Measurements from ENCODE around the gene TOMM40.
A peak's percentile ranks its signal among the peaks of the same experiment; 100 is the strongest.
"Not testable (repeated sequence)": the region's sequence is repeated elsewhere in the genome, so short reads cannot be mapped to it uniquely, and the experiment has no call there.

Gene TOMM40

GRCh38 chr19:44872661-44873060, 18.4 kb upstream of the TOMM40 start:
- DNase-seq = no peak

GRCh38 chr19:44874317-44874716, 16.7 kb upstream of the TOMM40 start:
- no peak for DNase-seq

- no peak for DNase-seq
These were observed 15.2 kb upstream of the TOMM40 start for GRCh38 chr19:44875666-44876451.

DNA sequence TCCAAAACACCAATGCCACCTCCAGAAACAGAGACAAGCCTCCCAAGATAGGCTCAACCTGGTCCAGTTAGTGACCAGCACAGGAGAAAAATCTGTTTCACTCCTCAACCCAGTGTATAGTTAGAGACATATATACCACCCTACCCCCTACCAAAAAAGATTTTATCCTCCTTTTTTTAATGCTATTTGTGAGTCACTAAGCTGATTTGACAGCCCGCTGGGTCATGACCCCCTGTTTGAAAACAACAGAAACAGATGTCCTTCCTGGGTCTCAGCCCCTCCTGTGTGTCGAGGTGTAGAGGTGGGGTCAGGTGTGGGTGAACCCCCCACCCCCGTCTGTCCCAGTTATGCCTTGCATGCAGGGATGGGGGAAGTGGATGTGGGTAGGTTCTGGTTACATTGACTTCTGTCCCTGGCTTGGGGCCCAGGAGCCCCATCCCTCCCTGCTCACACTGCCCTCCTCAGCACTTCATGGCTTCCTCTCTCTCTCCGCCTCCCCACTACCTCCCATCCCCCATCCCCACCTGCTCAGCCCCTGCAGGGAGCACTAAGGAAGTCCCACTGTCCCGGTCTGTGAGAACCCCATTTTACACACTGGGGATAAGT, 14.0 kb upstream of the TOMM40 start:
- DNase-seq = no peak

- no peak for DNase-seq
These were observed 12.8 kb upstream of the TOMM40 start for GRCh38 chr19:44878120-44878865.

DNA sequence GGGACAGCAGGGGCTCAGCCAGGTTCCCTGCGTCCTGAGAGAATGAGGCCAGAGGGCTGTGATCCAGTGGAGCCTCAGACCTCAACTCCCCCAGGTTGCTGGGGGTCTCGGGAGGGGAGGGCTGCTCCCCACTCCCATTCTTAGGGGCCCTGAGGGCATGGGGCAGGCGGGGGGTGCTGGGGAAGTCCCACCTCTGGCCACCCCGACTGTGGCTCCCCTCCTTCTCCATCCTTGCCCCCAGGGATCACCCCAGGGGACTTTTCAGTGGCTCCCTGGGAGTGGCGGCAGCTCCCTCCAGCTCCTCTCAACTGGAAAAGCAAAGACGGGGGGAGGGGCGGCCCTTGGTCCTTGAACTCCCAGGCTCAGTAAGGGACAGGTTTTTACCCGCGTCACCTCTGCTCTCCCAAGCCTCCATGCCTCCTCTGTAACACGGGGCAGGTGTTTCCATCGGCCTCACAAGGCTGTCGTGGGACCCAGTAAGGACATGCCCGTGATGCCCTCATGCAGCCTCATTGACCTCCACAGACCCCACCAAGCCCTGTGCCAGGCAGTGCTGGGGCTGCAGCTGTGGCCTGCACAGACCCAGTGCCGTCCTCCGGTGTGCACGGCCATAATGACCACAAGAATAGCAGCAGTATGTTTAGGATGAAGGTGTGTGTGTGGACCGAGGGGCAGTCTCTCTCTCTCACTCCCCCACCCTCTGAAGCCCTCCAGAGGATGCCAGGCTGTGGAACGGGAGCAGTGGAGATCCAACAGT, 11.6 kb upstream of the TOMM40 start:
- DNase-seq = no peak

- DNase-seq = no peak
These were observed 9.0 kb upstream of the TOMM40 start for GRCh38 chr19:44882063-44882462.

GRCh38 chr19:44882619-44883397, 8.2 kb upstream of the TOMM40 start:
- not testable (repeated sequence) for DNase-seq

GRCh38 chr19:44883922-44884321, 7.1 kb upstream of the TOMM40 start:
- no peak for DNase-seq

GRCh38 chr19:44884566-44884965, 6.5 kb upstream of the TOMM40 start:
- no peak for DNase-seq

GRCh38 chr19:44886141-44886540, 4.9 kb upstream of the TOMM40 start:
- no peak for DNase-seq

- no peak for DNase-seq
These were observed 3.4 kb upstream of the TOMM40 start for GRCh38 chr19:44887648-44888047.

DNA sequence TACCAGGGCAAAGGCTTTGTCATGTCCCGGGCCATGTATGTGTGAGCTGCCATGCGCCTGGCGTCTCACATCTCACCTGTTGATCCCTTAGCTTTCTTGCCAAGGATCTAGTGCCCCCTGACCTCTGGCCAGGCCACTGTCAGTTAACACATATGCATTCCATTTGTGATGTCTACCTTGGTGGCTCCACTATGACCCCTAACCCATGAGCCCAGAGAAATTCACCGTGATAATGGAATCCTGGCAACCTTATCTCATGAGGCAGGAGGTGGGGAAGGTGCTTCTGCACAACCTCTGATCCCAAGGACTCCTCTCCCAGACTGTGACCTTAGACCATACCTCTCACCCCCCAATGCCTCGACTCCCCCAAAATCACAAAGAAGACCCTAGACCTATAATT, 2.7 kb upstream of the TOMM40 start:
- not testable (repeated sequence) for DNase-seq

- DNase-seq = no peak
These were observed 1.2 kb upstream of the TOMM40 start for GRCh38 chr19:44889830-44890365.

DNA sequence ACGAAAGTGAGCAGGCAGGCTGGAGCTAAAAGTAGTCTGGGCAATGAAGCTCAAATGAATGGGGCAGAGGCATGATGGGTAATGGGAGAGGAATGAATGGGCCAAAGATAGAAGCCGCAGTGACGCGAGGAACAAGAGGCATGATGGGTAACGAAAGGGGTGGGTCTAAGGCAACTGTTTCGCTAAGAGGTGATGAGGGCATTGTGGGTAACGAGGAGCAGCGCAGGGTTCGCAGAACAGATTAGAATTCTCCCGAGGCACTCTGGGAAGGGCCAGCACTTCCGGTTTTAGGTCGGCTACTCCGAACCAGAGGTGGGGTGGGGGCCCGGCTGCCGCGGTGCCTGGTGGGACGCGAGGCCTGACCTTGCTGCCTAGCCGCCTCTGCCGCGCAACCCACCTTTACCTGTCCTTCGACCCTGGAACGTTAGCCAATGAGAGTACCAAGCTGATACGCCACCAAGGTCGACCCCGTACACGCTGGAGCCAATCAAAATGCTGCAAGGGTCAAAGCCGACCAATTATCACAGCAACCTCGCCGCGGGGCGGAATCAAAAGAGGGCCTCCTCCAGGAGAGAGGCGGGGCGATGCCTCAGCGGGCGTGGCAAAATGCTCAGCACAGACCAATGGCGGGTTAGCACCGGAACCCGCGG, 563 bp upstream of the TOMM40 start:
- peak; percentile 100 for DNase-seq

DNA sequence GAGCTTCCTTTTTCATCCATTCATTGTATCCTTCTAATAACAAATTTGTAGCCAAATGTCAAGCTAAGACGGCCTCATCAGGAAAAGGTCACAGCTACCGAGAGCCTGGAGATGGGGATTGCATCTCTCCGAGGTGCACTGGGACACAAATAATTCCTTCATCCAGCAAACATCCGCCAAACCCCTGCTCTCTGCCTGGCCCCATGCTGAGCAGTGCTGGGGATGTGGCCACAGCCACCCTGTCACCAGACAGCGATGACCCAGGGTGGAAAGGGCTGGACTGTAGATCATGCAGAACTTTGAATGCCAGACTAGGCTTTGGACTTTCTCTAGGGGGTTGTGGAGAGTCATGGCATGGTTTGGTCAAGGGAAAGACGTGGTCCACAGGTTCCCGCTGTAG, 1.9 kb downstream of the TOMM40 start:
- DNase-seq = no peak

DNA sequence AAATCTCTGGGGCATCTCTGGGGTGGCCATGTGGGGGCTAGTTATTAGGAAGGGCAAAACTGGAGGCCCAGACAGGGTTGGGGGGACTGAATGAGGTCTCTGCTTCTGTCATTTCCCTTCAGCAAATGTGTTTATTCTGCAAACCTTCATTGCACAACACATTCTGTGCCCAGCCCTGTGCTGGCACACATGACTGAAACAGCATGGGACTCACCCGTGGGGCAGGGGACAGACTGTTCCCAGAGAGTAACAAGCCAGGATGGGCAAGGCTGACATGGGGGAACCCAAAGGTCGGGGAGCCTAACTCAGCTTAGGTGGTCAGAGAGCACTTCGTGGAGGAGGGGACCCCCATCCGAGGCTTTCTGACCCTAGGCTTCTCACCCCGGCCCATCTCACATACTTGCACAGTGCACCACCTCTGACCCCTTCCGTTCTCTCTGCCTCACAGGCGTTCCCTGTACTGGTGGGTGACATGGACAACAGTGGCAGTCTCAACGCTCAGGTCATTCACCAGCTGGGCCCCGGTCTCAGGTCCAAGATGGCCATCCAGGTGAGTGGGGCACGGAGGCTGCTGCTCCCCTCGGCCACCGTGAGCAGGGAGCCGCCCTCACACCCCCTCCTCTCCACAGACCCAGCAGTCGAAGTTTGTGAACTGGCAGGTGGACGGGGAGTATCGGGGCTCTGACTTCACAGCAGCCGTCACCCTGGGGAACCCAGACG, 2.4 kb downstream of the TOMM40 start:
- no peak for DNase-seq

DNA sequence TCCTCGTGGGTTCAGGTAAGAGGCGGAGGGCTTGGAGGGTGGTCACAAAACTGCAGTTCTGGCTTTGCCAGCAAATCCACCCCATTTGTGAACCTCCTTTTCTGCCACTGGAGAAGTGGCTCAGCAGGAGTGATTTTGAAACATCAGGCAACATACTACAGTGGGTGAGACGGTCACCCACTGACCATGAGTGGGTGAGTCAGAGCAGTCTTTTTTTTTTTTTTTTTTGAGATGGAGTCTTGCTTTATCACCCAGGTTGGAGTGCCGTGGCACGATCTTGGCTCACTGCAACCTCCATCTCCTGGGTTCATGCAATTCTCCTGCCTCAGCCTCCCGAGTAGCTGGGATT, 3.0 kb downstream of the TOMM40 start:
- no peak for DNase-seq

- DNase-seq = no peak
These were observed 3.9 kb downstream of the TOMM40 start for GRCh38 chr19:44894946-44895345.

DNA sequence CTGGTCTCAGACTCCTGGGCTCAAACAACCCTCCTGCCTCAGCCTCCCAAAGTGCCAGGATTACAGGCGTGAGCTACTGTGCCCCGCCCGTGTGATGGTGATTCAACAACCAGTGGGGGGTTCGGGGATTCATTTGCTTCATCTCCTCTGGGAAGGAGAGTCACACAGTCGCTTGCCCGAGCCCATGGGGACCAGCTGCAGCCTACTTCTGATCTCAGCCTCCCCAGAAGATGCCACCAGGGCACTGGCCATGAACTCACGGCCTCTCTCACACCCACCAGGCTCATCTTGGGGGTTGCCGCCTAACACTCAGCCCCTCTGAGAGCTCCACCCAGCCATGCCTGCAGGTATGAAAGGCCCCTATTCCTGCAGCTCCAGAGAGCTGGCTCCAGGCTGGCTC, 6.8 kb downstream of the TOMM40 start:
- DNase-seq = no peak

Data from activated CD4-positive, alpha-beta T cell treated with anti-CD3 and anti-CD28 coated beads for 1 hour (primary cell).